ENCODE results near the gene GIPC1.
A peak's percentile ranks its signal among the peaks of the same experiment; 100 is the strongest.

GIPC1 gene

DNA sequence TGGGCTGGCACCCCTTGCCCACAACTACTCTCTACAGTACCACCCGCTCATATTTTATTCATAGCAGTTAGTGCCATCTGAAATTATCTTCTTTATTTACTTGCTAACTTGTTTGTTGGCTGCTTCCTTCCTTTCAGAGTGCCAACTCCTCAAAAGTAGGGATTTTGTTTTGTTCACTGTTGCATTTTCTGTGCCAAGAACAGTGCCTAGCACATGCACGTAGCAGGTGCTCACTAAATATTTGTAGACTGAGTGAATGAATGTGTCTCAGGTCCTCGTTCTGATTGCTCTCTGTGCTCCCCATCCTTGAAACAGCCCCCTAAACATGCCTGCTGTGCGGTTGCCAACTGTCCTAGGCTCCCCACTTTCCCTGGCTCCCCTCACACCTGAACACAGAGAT lies 1.5 kb downstream of the GIPC1 start:
- no peak overlapping the region for H3K4me3 ChIP-seq (ENCODE audit: low read depth, low read length)
- no peak for DNase-seq (ENCODE audit: low read depth)
- TF ChIP-seq, protein P1, sequence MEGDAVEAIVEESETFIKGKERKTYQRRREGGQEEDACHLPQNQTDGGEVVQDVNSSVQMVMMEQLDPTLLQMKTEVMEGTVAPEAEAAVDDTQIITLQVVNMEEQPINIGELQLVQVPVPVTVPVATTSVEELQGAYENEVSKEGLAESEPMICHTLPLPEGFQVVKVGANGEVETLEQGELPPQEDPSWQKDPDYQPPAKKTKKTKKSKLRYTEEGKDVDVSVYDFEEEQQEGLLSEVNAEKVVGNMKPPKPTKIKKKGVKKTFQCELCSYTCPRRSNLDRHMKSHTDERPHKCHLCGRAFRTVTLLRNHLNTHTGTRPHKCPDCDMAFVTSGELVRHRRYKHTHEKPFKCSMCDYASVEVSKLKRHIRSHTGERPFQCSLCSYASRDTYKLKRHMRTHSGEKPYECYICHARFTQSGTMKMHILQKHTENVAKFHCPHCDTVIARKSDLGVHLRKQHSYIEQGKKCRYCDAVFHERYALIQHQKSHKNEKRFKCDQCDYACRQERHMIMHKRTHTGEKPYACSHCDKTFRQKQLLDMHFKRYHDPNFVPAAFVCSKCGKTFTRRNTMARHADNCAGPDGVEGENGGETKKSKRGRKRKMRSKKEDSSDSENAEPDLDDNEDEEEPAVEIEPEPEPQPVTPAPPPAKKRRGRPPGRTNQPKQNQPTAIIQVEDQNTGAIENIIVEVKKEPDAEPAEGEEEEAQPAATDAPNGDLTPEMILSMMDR (IDR thresholded peaks at IDR 0.05; ENCODE audit: insufficient read depth, low read depth, low read length, missing control alignments), result no peak

DNA sequence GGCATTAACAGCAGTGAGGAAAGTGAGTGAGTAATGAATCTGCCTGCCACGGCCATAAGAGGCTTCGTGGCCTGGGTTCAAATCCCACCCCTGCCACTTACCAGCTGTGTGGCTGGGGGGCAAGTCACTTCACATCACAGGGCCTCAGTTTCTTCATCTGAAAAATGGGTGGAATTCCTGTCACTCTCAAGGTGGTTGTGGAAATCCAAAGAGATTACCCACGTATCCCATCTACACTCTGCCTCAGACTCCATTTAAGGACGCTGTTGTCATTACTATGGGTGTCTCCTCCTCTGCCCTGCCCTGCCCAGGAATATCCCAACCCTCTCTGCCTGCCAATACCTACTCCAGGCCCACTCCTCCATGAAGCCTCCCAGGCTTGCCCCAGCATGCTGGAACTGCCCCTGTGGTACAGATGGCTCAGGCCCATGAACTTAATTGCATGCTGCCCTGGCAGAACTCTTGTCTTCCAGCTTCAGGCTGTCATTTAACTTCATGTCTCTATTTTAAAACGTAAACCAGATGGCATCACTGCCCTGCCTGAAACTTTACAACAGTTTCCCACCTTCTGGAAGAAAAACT lies 3.1 kb downstream of the GIPC1 start:
- no peak for DNase-seq (ENCODE audit: low read depth)
- TF ChIP-seq, protein P1 (IDR thresholded peaks at IDR 0.05; ENCODE audit: insufficient read depth, low read depth, low read length, missing control alignments), result no peak

DNA sequence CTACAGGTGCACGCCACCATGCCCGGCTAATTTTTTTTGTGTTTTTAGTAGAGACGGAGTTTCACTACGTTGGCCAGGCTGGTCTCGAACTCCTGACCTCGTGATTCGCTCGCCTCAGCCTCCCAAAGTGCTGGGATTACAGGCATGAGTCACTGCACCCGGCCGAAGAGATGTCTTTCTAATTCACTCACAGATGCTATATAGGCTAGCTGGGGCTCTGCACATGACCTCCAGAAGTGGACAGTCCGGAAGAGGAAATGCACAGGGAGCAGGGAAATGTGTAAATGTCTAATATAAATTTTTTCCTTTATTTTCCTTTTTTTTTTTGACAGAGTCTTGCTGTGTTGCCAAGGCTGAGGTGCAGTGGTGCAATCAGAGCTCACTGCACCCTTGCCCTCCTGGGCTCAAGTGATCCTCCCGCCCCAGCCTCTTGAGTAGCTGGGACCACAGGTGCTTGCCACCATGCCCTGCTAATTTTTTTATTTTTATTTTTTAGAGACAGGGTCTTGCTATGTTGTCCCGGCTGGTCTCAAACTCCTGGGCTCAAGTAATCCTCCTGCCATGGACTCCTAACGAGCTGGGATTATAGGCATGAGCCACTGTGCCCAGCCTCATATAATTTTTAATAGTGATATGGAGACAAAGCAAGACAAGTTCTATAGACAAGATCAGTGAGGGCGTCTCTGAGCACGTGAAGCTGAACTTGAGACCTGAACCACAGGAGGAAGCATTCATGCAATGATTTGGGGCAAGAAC lies 8.4 kb downstream of the GIPC1 start:
- no peak overlapping the region for H3K4me3 ChIP-seq (ENCODE audit: low read depth, low read length)
- TF ChIP-seq, protein P1 (IDR thresholded peaks at IDR 0.05; ENCODE audit: insufficient read depth, low read depth, low read length, missing control alignments), result no peak
- no peak for DNase-seq (ENCODE audit: low read depth)

More for the DNA sequence above, 3.1 kb downstream of the GIPC1 start:
- H3K4me3 ChIP-seq (ENCODE audit: low read depth, low read length), result no peak overlapping the region

DNA sequence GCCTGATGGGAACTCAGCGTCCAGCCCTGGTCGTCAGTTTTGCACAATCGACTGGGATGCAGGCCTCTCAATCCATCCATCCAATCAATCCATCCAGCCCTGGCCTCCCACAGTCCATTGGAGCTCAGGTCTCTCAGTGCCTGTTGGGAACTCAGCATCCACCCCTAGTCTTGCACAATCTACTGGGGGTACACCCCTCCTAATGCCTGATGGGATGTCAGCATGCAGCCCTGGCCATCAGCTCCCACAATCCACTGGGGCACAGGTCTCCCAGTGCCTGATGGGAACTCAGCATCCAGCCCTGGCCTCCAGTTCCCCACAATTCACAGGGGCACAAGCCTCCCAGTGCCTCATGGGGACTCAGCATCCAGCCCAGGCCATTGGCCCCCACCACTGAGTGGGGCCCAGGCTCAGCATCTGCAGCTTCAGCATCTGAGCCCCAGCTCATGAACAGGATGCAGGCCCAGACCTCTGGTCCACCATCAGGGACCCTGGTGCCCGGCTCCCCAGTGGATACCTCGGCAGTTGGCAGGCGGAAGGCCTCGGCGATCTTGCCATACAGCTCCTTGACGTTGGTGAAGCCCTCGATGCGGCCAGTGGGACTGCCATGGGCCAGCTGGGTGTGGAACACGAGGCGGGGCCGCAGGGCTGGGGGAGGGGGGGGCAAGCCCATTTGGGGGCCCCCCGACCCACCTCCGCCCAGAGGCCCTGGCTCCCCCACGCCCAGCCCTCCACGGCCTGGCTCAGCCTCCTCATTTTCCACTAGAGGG lies 13.6 kb downstream of the GIPC1 start:
- H3K4me3 ChIP-seq (ENCODE audit: low read depth, low read length), result no peak overlapping the region
- TF ChIP-seq, protein P1 (IDR thresholded peaks at IDR 0.05; ENCODE audit: insufficient read depth, low read depth, low read length, missing control alignments), result no peak
- no peak for DNase-seq (ENCODE audit: low read depth)

DNA sequence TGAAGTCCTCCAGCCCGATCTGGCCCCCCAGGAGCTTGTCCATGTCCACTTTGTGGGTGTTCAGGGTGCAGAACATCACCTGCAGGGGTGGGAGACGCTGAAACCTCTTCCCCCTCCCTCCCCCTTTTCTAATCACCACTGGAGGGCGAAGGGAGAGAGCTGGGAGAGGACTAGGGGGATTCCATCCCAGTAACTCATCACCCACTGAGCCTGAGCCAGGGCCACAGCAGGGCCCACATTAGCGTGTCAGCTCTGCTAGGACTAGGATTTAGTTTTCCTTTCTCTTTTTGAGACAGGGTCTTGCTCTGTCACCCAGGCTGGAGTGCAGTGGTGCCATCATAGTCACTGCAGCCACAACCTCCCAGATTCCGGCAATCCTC lies 15.2 kb downstream of the GIPC1 start:
- no peak for DNase-seq (ENCODE audit: low read depth)
- TF ChIP-seq, protein P1 (IDR thresholded peaks at IDR 0.05; ENCODE audit: insufficient read depth, low read depth, low read length, missing control alignments), result no peak
- no peak overlapping the region for H3K4me3 ChIP-seq (ENCODE audit: low read depth, low read length)

DNA sequence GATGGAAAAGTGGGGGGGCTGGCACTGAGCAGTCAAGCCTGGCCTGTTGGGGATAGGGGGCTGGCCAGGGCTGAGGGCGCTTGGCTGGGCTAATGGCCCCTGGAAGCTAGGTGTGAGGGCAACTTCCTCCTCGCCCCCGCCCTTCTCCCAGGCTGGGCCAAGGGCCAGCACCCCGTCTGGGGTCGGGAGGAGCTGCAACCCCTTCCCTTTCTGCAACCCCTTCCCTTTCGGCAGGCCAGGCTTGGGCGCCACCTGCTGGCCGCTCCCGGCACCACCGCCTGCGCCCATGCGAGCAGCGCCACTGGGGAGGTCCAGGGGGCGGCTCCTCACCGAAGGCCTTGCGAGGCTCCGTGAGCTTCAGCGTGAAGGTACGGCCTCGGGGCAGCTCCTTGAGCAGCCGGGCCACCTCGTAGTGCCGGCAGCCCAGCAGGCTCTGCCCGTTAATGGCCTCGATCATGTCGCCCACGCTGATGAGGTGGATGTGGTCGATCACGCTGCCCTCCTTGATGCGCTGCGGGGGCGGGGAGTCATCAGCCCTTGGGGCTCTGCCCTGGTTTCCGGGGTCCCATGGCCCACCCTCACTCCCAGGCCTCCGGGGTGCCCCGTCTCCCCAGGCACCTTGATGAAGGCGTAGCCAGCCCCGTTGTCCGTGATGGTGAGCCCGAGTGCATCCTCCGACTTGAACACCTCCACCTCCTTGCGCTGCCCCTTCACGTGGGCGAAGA lies 15.8 kb downstream of the GIPC1 start:
- peak; percentile 65 for DNase-seq (ENCODE audit: low read depth)
- no peak overlapping the region for H3K4me3 ChIP-seq (ENCODE audit: low read depth, low read length)
- TF ChIP-seq, protein P1 (IDR thresholded peaks at IDR 0.05; ENCODE audit: insufficient read depth, low read depth, low read length, missing control alignments), result peak; percentile 95

All from GM12865 (cell line).